GM20431 (cell line): ENCODE measurements around the gene AHCY.
"Not testable (repeated sequence)": the region's sequence is repeated elsewhere in the genome, so short reads cannot be mapped to it uniquely, and the experiment has no call there.

Experiments used
- in situ Hi-C: fragments of 300-500 bp; cut with MseI, MboI; formaldehyde crosslinking; loops from one replicate; pipeline ENCODE4 v1.15.0; 2020; ENCODE audit warnings: low sequenced_read_pairs; ENCODE audit not compliant: unreplicated experiment

AHCY gene

GRCh38 chr20:34268145-34268544 is 35.0 kb downstream of the AHCY start:
- in situ Hi-C loops = no loop called here

GRCh38 chr20:34264141-34264540 is 39.0 kb downstream of the AHCY start:
- in situ Hi-C loops = no loop called here

GRCh38 chr20:34263468-34263867 is 39.7 kb downstream of the AHCY start:
- in situ Hi-C loops = not testable (repeated sequence)

GRCh38 chr20:34262488-34263288 is 40.5 kb downstream of the AHCY start:
- in situ Hi-C loops = no loop called here

GRCh38 chr20:34260208-34260942 is 42.8 kb downstream of the AHCY start:
- in situ Hi-C loops = no loop called here

- in situ Hi-C loops = no loop called here
These were observed 46.5 kb downstream of the AHCY start for GRCh38 chr20:34256629-34257124.

- in situ Hi-C loops = no loop called here
These were observed 48.2 kb downstream of the AHCY start for GRCh38 chr20:34254979-34255378.

- in situ Hi-C loops = not testable (repeated sequence)
These were observed 50.6 kb downstream of the AHCY start for GRCh38 chr20:34252431-34253086.

GRCh38 chr20:34251619-34252018 is 51.5 kb downstream of the AHCY start:
- in situ Hi-C loops = no loop called here

GRCh38 chr20:34250005-34250404 is 53.1 kb downstream of the AHCY start:
- in situ Hi-C loops = no loop called here

- in situ Hi-C loops = no loop called here
These were observed 53.9 kb downstream of the AHCY start for GRCh38 chr20:34249291-34249690.

GRCh38 chr20:34246126-34246626 is 57.0 kb downstream of the AHCY start:
- in situ Hi-C loops = no loop called here

- in situ Hi-C loops = no loop called here
These were observed 59.8 kb downstream of the AHCY start for GRCh38 chr20:34243377-34243776.

GRCh38 chr20:34242879-34243278 is 60.3 kb downstream of the AHCY start:
- in situ Hi-C loops = no loop called here

GRCh38 chr20:34242015-34242414 is 61.1 kb downstream of the AHCY start:
- in situ Hi-C loops = not testable (repeated sequence)

- in situ Hi-C loops = no loop called here
These were observed 62.2 kb downstream of the AHCY start, which contains the start of gene ASIP for GRCh38 chr20:34240693-34241615. Gene ASIP (plus strand): TSS chr20:34241423. CDS start chr20:34260375, 18,952 bp downstream.

- in situ Hi-C loops = no loop called here
These were observed 63.0 kb downstream of the AHCY start for GRCh38 chr20:34240121-34240520.

- in situ Hi-C loops = no loop called here
These were observed 65.2 kb downstream of the AHCY start for GRCh38 chr20:34237942-34238341.

GRCh38 chr20:34235875-34236274 is 67.3 kb downstream of the AHCY start:
- in situ Hi-C loops = no loop called here
